Right lobe of liver (tissue), 6 donors: ENCODE results near the gene CDH23. TPM values are rescaled to one million over a fixed set of nuclear protein-coding genes. Genes with fewer than 3 reads are reported as not detected.

ENCODE experiments used
- ATAC-seq, 4 donors: fragments of 200-7000 bp; cut with Tn5 transposase; one replicate each; pipeline ENCODE4 v1.9.1; 2020; ENCODE audit warnings: mild to moderate bottlenecking in 4 of 4, moderate library complexity in 4 of 4
- DNase-seq, 3 donors: peaks; one replicate each; pipeline ENCODE4 v3.0.0-alpha.2; 2020
- H3K27ac ChIP-seq, 3 donors: fragments of 200-600 bp; one replicate each; pipeline ENCODE4 v1.8.0; 2022
- H3K27me3 ChIP-seq, 2 donors: fragments of 200-600 bp; one replicate each; pipeline ENCODE4 v1.8.0; 2022
- H3K36me3 ChIP-seq, 4 donors: fragments of 200-600 bp; sonication (generic) in 1 of 4; one replicate each; pipeline versions ENCODE4 v1.5.1 to v1.8.0; 2017 to 2022; ENCODE audit warnings: control low read depth in 1 of 4
- H3K4me1 ChIP-seq, 4 donors: fragments of 200-600 bp; sonication (generic) in 1 of 4; one replicate each; pipeline versions ENCODE4 v1.5.1 to v1.8.0; 2017 to 2022; ENCODE audit warnings: control low read depth in 1 of 4
- H3K4me3 ChIP-seq, 3 donors: fragments of 200-600 bp; one replicate each; pipeline ENCODE4 v1.8.0; 2022
- H3K9me3 ChIP-seq, 4 donors: fragments of 200-600 bp; sonication (generic) in 1 of 4; one replicate each; pipeline versions ENCODE4 v1.5.1 to v1.8.0; 2017 to 2022; ENCODE audit warnings: control low read depth in 1 of 4
- POLR2A ChIP-seq: fragments of 450-650 bp; IDR thresholded peaks from one replicate; pipeline ENCODE4 v1.6.1; 2017; ENCODE audit warnings: antibody characterized with exemption, mild to moderate bottlenecking
- WGBS: methylation state at CpG from one replicate; pipeline ENCODE4 v1.1.6; 2018; ENCODE audit warnings: low coverage, low lambda C conversion rate; ENCODE audit not compliant: insufficient coverage; ENCODE audit errors: missing lambda C conversion rate; 5-methylcytosine and 5-hydroxymethylcytosine counted together
- intact Hi-C, 2 donors: fragments of 100-400 bp; cut with DNase I; formaldehyde crosslinking; loops; one replicate each; pipeline versions ENCODE4 v1.11.2 to v1.14.1; 2022
- total RNA-seq, 6 experiments: library from RNA; depleted of rRNA in 2 of 6; stranded (reverse); fragments of >200 nt in 2 of 6; fragmentation: NEBNext Ultra II Directional in 3 of 6; extraction: Animal tissue kit (Norgen Biotek cat#: 25700) in 3 of 6; gene quantifications; one replicate each; pipeline versions ENCODE4 v1.1.0 to v1.2.4, GENCODE V29; 2016 to 2023
- TF ChIP-seq, protein P1 (sequence below), 4 donors: fragments of 200-600 bp in 3 of 4; fragments of 450-650 bp in 1 of 4; IDR thresholded peaks; one replicate each; pipeline versions ENCODE4 v1.5.1 to v1.8.0; 2016 to 2022; ENCODE audit warnings: antibody characterized with exemption in 4 of 4, mild to moderate bottlenecking in 2 of 4
- donor health status: DM: no; HTN: yes; CAD: no.
- donor health status: DM: no; HTN: no; CAD: no.
- donor health status: DM: no; HTN: no; CAD: no.
- donor health status: DM: no; HTN: yes; CAD: no.
- donor health status: DM: no; HTN: yes; CAD: no.

The CDH23 gene
- total RNA-seq, 6 experiments from 2014 or later: 3.3 to 19.7 (median 6.3) TPM

DNA sequence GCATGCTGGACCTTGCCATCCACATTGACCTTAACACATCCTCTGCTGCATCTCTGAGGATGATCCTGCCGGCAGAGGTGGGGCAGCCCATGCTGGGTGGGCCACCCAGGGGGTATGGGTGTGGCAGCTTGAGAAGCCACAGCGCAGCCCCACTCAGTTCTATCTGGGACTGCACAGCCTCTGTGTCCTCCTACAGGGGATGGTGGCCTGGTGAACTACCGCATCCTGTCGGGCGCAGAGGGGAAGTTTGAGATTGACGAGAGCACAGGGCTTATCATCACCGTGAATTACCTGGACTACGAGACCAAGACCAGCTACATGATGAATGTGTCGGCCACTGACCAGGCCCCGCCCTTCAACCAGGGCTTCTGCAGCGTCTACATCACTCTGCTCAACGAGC, 335.1 kb downstream of the CDH23 start:
- Histone ChIP-seq H3K27me3 (no peaks in the 10 kb centered on the region), H3K4me3 (no peak overlapping the region), H3K27ac (no peak overlapping the region), H3K9me3 (no peaks in the 10 kb centered on the region), H3K4me1 (peaks cover 0 to 6% (median 0%) of the 10 kb centered on the region in 4 donors), H3K36me3 (no peaks in the 10 kb centered on the region)
- TF ChIP-seq POLR2A: no peak
- TF ChIP-seq, protein P1, sequence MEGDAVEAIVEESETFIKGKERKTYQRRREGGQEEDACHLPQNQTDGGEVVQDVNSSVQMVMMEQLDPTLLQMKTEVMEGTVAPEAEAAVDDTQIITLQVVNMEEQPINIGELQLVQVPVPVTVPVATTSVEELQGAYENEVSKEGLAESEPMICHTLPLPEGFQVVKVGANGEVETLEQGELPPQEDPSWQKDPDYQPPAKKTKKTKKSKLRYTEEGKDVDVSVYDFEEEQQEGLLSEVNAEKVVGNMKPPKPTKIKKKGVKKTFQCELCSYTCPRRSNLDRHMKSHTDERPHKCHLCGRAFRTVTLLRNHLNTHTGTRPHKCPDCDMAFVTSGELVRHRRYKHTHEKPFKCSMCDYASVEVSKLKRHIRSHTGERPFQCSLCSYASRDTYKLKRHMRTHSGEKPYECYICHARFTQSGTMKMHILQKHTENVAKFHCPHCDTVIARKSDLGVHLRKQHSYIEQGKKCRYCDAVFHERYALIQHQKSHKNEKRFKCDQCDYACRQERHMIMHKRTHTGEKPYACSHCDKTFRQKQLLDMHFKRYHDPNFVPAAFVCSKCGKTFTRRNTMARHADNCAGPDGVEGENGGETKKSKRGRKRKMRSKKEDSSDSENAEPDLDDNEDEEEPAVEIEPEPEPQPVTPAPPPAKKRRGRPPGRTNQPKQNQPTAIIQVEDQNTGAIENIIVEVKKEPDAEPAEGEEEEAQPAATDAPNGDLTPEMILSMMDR (IDR thresholded peaks at IDR 0.05): no peak
- ATAC-seq: no peak
- intact Hi-C loops: no loop called here
- peak in 1 of 3 donors; percentile 42 for DNase-seq
- no CpG with 5 or more reads among the region's 12 CpGs for WGBS

DNA sequence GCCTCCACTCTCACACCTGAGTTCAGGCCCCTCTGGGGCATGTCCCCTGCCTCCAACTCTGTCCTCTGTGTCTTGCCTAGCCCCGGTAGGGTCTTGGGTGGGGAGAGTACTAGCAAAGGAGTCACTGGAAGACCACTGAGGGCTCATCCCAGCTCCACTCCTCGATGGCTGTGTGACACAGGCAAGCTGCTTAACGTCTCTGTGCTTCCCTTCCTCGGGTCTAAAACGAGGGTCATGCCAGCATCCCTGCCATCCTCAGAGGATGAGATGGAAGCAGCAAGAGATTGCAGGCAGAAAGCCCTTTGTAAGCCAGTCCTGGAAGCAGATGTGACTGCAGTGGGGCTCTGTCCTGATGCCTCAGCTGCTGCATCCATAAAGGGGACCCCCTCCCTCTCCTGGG, 338.1 kb downstream of the CDH23 start:
- H3K4me3 ChIP-seq: no peak overlapping the region
- ATAC-seq (no peak), DNase-seq (no peak)
- H3K9me3 ChIP-seq: no peaks in the 10 kb centered on the region
- H3K36me3 ChIP-seq: no peaks in the 10 kb centered on the region
- no CpG with 5 or more reads among the region's 5 CpGs for WGBS
- no peaks in the 10 kb centered on the region for H3K27me3 ChIP-seq
- intact Hi-C loops: no loop called here
- no peak overlapping the region for H3K27ac ChIP-seq
- TF ChIP-seq, protein P1 (IDR thresholded peaks at IDR 0.05): no peak
- no peak for TF ChIP-seq POLR2A
- no peaks in the 10 kb centered on the region for H3K4me1 ChIP-seq

DNA sequence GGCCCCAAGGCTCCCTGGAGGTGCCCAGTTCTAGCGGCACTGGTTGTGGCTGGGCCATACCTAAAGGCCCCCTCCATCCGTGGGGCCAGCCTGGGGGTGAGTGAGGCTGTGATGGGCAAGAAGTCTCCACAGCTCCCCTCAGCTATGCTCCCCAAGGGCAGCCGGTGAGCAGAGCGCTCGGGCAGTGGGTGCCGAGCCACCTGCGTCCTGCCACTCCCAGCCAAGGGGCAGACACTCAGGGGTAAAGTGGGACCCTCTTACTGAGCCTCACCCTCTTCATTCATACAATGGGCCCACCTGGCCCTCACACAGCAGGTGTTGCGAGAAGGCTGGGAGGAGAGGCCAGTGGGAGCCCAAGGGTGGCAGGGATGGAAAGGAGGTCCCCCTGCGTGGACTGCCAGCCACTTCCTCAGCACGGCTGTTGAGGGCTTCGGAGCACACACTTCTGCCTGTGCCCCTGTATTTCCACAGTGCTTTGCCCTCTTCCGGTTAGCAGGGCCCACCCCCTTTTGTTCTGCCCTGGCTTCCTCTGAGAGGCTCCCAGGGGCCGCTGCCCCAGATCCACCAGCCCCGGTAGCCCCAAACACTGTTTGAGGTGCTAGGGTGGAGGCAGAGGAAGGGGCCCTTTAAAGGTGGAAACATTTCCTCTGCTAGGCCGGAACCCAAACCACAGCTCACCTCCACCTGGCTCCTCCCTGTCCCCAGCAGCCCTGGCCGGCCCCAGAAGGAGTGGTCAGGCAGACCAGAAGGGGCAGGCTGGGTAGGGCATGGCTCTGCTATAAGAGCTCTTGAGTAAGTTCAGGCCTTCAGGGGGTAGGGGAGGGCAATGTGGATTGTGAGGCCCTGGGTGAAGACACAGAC, 339.2 kb downstream of the CDH23 start:
- Histone ChIP-seq H3K4me3 (no peak overlapping the region), H3K9me3 (no peaks in the 10 kb centered on the region), H3K4me1 (no peaks in the 10 kb centered on the region), H3K27me3 (no peaks in the 10 kb centered on the region), H3K36me3 (no peaks in the 10 kb centered on the region), H3K27ac (peak overlapping the region in 1 of 3 donors; percentile 13)
- peak in 1 of 3 donors; percentile 57 for DNase-seq
- WGBS: 59% methylated on average over 3 of the region's 16 CpGs
- TF ChIP-seq, protein P1 (IDR thresholded peaks at IDR 0.05): no peak
- TF ChIP-seq POLR2A: no peak
- intact Hi-C loops: no loop called here
- peak in 3 of 4 donors; percentile 40 to 44 (median 41) for ATAC-seq

DNA sequence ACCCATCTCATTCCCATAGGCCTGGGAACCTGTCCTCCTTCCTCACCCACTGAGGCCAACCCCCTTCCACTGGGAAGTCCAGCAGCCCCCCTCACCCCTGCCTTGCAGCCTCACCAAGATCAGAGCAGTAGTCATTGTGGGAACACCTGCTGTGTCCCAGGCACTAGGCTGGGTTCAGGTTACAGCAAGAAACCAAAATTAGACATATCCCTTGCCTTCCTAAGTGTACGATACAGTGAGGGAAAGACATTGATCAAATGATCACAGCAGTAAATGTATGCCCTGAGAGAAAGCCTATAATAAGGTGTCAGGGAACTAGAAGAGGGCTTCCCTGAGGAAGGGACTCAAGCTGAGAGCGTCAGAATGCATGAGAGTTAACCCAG, 339.8 kb downstream of the CDH23 start:
- intact Hi-C loops: no loop called here
- ATAC-seq (no peak), DNase-seq (no peak)
- TF ChIP-seq, protein P1 (IDR thresholded peaks at IDR 0.05): no peak
- TF ChIP-seq POLR2A: no peak
- Histone ChIP-seq H3K27ac (peak overlapping the region in 1 of 3 donors; percentile 13), H3K9me3 (no peaks in the 10 kb centered on the region), H3K4me1 (no peaks in the 10 kb centered on the region), H3K4me3 (no peak overlapping the region), H3K27me3 (no peaks in the 10 kb centered on the region), H3K36me3 (no peaks in the 10 kb centered on the region)
- WGBS: 77% methylated on average over 2 of the region's 2 CpGs
